ENCODE measurements around the gene RMND1. TPM values are rescaled to one million over a fixed set of nuclear protein-coding genes. Genes with fewer than 3 reads are reported as not detected.
A peak's percentile ranks its signal among the peaks of the same experiment; 100 is the strongest.

The RMND1 gene
- total and polyA plus RNA-seq, 2 of the 13 experiments (the other 11 are each of a cell fraction or from before 2014, with no cell fraction given), result 34.0 to 72.5 TPM

DNA sequence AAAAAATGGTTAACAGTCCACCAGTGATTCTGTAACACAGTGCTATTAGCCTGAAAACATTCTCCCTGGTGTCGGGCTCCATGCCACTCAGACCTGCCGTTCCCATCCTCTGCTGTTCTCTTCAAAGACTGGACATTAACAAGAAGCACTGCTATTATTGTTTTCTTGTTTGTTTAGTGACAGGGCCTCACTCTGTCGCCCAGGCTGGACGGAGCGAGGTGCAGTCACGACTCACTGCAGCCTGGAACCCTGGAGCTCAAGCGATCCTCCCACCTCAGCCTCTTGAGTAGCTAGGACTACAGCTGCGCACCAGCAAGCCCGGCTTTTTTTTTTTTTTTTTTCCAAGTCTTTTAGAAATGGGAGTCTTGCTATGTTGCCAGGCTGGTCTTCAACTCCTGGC, 9.6 kb downstream of the RMND1 start (continued):
- TF ChIP-seq ZNF3 (CRISPR knock-in tag; IDR thresholded peaks at IDR 0.05) (no peak), ZNF441 (CRISPR knock-in tag; IDR thresholded peaks at IDR 0.05; ENCODE audit: borderline replicate concordance) (peak; percentile 91), CHCHD3 (CRISPR knock-in tag; IDR thresholded peaks at IDR 0.05) (no peak), ASH2L (IDR thresholded peaks at IDR 0.05; ENCODE audit: insufficient read length, low read depth, low read length) (no peak), ZNF564 (CRISPR knock-in tag; IDR thresholded peaks at IDR 0.05) (no peak), HOXA7 (CRISPR knock-in tag; IDR thresholded peaks at IDR 0.05) (no peak), ZNF883 (CRISPR knock-in tag; IDR thresholded peaks at IDR 0.05; ENCODE audit: not compliant biosample characterization) (no peak)
- TF ChIP-seq, protein P1, sequence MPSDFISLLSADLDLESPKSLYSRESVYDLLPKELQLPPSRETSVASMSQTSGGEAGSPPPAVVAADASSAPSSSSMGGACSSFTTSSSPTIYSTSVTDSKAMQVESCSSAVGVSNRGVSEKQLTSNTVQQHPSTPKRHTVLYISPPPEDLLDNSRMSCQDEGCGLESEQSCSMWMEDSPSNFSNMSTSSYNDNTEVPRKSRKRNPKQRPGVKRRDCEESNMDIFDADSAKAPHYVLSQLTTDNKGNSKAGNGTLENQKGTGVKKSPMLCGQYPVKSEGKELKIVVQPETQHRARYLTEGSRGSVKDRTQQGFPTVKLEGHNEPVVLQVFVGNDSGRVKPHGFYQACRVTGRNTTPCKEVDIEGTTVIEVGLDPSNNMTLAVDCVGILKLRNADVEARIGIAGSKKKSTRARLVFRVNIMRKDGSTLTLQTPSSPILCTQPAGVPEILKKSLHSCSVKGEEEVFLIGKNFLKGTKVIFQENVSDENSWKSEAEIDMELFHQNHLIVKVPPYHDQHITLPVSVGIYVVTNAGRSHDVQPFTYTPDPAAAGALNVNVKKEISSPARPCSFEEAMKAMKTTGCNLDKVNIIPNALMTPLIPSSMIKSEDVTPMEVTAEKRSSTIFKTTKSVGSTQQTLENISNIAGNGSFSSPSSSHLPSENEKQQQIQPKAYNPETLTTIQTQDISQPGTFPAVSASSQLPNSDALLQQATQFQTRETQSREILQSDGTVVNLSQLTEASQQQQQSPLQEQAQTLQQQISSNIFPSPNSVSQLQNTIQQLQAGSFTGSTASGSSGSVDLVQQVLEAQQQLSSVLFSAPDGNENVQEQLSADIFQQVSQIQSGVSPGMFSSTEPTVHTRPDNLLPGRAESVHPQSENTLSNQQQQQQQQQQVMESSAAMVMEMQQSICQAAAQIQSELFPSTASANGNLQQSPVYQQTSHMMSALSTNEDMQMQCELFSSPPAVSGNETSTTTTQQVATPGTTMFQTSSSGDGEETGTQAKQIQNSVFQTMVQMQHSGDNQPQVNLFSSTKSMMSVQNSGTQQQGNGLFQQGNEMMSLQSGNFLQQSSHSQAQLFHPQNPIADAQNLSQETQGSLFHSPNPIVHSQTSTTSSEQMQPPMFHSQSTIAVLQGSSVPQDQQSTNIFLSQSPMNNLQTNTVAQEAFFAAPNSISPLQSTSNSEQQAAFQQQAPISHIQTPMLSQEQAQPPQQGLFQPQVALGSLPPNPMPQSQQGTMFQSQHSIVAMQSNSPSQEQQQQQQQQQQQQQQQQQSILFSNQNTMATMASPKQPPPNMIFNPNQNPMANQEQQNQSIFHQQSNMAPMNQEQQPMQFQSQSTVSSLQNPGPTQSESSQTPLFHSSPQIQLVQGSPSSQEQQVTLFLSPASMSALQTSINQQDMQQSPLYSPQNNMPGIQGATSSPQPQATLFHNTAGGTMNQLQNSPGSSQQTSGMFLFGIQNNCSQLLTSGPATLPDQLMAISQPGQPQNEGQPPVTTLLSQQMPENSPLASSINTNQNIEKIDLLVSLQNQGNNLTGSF (CRISPR knock-in tag; IDR thresholded peaks at IDR 0.05), result no peak
- TF ChIP-seq, protein P2, sequence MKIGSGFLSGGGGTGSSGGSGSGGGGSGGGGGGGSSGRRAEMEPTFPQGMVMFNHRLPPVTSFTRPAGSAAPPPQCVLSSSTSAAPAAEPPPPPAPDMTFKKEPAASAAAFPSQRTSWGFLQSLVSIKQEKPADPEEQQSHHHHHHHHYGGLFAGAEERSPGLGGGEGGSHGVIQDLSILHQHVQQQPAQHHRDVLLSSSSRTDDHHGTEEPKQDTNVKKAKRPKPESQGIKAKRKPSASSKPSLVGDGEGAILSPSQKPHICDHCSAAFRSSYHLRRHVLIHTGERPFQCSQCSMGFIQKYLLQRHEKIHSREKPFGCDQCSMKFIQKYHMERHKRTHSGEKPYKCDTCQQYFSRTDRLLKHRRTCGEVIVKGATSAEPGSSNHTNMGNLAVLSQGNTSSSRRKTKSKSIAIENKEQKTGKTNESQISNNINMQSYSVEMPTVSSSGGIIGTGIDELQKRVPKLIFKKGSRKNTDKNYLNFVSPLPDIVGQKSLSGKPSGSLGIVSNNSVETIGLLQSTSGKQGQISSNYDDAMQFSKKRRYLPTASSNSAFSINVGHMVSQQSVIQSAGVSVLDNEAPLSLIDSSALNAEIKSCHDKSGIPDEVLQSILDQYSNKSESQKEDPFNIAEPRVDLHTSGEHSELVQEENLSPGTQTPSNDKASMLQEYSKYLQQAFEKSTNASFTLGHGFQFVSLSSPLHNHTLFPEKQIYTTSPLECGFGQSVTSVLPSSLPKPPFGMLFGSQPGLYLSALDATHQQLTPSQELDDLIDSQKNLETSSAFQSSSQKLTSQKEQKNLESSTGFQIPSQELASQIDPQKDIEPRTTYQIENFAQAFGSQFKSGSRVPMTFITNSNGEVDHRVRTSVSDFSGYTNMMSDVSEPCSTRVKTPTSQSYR (CRISPR knock-in tag; IDR thresholded peaks at IDR 0.05; ENCODE audit: borderline replicate concordance), result no peak
- TF ChIP-seq, protein P3, sequence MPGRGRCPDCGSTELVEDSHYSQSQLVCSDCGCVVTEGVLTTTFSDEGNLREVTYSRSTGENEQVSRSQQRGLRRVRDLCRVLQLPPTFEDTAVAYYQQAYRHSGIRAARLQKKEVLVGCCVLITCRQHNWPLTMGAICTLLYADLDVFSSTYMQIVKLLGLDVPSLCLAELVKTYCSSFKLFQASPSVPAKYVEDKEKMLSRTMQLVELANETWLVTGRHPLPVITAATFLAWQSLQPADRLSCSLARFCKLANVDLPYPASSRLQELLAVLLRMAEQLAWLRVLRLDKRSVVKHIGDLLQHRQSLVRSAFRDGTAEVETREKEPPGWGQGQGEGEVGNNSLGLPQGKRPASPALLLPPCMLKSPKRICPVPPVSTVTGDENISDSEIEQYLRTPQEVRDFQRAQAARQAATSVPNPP (CRISPR knock-in tag; IDR thresholded peaks at IDR 0.05), result no peak

All from HepG2 (cell line).